Ascending aorta (tissue), 2 donors: ENCODE results near the gene ADAMTSL2. TPM values are rescaled to one million over a fixed set of nuclear protein-coding genes. Genes with fewer than 3 reads are reported as not detected.

Experiments used
- DNase-seq, 2 donors: peaks; one replicate each; pipeline ENCODE4 v3.0.0-alpha.2; 2019; ENCODE audit warnings: low spot score in 2 of 2
- H3K27ac ChIP-seq, 2 donors: fragments of 200-600 bp; sonication (generic); one replicate each; pipeline ENCODE4 v1.5.1; 2016 to 2017; ENCODE audit warnings: mild to moderate bottlenecking in 1 of 2
- H3K27me3 ChIP-seq: fragments of 200-600 bp; sonication (generic); one replicate; pipeline ENCODE4 v1.5.1; 2017
- H3K36me3 ChIP-seq, 2 donors: fragments of 200-600 bp; sonication (generic); one replicate each; pipeline ENCODE4 v1.5.1; 2016
- H3K4me1 ChIP-seq, 2 donors: fragments of 200-600 bp; sonication (generic); one replicate each; pipeline ENCODE4 v1.5.1; 2016 to 2017; ENCODE audit warnings: mild to moderate bottlenecking in 1 of 2
- H3K4me3 ChIP-seq, 2 donors: fragments of 200-600 bp; sonication (generic); one replicate each; pipeline ENCODE4 v1.5.1; 2016 to 2017; ENCODE audit warnings: mild to moderate bottlenecking in 1 of 2
- H3K9me3 ChIP-seq, 2 donors: fragments of 200-600 bp; sonication (generic); one replicate each; pipeline ENCODE4 v1.5.1; 2016
- intact Hi-C: fragments of 100-400 bp; cut with DNase I; formaldehyde crosslinking; loops from one replicate; pipeline ENCODE4 v1.15.1; 2023
- total RNA-seq: library from RNA; depleted of rRNA; stranded (reverse); fragments of >200 nt; gene quantifications from one replicate; pipeline ENCODE4 v1.1.0, GENCODE V29; 2016
- TF ChIP-seq, protein P1 (sequence below), 3 experiments: fragments of 200-600 bp in 2 of 3; fragments of 450-650 bp in 1 of 3; sonication (generic) in 2 of 3; IDR thresholded peaks; one replicate each; pipeline ENCODE4 v1.5.1; 2016 to 2019; ENCODE audit warnings: antibody characterized with exemption in 3 of 3, mild to moderate bottlenecking in 1 of 3, moderate library complexity in 1 of 3

ADAMTSL2 gene
- total RNA-seq, 1 donor from 2014 or later: 3.4 TPM

DNA sequence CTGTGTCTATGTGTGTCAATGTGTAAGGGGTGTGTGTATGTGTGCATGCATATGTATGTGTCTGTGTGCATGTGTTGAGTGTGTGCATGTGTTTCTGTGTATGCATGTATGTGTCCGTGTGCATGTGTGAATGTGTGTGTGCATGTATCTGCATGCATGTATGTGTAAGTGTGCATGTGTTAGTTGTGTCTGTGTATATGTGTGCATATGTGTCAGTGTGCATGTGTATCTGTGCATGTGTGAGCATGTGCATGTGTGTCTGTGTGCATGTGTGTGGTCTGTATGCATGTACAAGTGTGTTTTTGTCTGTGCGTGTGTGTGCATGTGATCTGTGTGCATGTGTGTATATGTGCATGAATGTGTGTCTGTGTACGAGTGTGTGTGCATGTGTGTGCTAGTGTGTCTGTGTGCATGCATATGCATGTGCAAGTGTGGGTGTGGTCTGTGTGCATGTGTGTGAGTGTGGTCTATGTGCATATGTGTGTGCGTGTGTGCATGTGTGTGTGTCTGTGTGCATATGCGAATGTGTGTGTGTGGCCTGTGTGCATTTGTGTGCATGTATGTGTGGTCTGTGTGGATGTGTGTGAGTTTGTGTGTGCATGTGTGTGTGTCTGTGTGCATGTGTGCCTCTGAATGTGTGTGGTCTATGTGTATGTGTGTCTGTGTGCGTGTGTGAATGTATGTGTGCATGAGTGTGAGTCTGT lies 65.1 kb downstream of the ADAMTSL2 start:
- Histone ChIP-seq H3K27ac (no peak overlapping the region), H3K27me3 (no peaks in the 10 kb centered on the region), H3K4me1 (no peaks in the 10 kb centered on the region), H3K9me3 (peaks cover 17 to 19% of the 10 kb centered on the region in 2 donors), H3K4me3 (no peak overlapping the region), H3K36me3 (no peaks in the 10 kb centered on the region)
- DNase-seq: no peak
- intact Hi-C loops: no loop called here
- TF ChIP-seq, protein P1, sequence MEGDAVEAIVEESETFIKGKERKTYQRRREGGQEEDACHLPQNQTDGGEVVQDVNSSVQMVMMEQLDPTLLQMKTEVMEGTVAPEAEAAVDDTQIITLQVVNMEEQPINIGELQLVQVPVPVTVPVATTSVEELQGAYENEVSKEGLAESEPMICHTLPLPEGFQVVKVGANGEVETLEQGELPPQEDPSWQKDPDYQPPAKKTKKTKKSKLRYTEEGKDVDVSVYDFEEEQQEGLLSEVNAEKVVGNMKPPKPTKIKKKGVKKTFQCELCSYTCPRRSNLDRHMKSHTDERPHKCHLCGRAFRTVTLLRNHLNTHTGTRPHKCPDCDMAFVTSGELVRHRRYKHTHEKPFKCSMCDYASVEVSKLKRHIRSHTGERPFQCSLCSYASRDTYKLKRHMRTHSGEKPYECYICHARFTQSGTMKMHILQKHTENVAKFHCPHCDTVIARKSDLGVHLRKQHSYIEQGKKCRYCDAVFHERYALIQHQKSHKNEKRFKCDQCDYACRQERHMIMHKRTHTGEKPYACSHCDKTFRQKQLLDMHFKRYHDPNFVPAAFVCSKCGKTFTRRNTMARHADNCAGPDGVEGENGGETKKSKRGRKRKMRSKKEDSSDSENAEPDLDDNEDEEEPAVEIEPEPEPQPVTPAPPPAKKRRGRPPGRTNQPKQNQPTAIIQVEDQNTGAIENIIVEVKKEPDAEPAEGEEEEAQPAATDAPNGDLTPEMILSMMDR (IDR thresholded peaks at IDR 0.05): no peak

DNA sequence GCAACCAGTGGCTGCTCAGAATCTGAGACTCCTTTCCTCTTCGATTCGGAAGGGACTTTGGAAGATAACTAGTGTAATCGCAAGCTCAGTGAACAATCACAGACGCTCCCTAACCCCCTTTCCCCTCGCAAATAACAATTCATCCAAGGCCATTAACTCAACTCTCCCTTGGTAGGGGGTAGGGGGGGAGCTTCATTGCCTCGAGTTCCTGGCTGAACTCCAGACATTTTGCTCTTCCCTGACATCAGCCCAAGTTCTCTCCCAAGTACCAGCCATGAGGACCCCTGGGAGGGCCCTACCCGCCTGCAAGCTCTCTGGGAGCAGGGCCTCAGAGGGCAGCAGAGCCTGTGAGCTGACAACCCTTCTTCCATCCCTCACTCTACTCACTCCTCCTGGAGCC lies 66.2 kb downstream of the ADAMTSL2 start:
- no peak for DNase-seq
- intact Hi-C loops: no loop called here
- peaks cover 17 to 19% of the 10 kb centered on the region in 2 donors for H3K9me3 ChIP-seq
- no peaks in the 10 kb centered on the region for H3K4me1 ChIP-seq
- no peak overlapping the region for H3K4me3 ChIP-seq
- H3K27ac ChIP-seq: no peak overlapping the region
- H3K36me3 ChIP-seq: no peaks in the 10 kb centered on the region
- TF ChIP-seq, protein P1 (IDR thresholded peaks at IDR 0.05): no peak
- H3K27me3 ChIP-seq: no peaks in the 10 kb centered on the region

DNA sequence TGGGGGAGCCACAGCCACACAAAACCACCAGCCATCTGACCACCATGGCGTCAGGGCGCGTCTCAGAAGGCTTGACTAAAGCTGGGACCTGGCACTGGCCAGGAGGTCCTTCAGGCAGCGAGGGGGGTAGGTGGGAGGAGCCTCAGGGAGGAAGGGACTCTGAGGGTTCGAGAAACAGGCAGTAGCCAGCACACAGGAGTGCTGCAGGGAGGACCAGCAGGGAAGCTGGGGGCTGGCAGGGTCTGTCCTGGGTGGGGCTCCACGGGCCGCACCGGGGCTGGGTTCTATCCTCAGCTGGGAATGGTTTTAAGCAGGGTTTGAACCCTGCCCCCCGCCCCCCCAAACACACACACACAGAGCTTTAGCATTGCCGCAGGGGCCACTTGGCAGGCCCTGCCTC lies 67.2 kb downstream of the ADAMTSL2 start:
- TF ChIP-seq, protein P1 (IDR thresholded peaks at IDR 0.05): no peak
- Histone ChIP-seq H3K27me3 (no peaks in the 10 kb centered on the region), H3K36me3 (no peaks in the 10 kb centered on the region), H3K27ac (no peak overlapping the region), H3K4me1 (no peaks in the 10 kb centered on the region), H3K4me3 (no peak overlapping the region), H3K9me3 (peaks cover 15 to 16% of the 10 kb centered on the region in 2 donors)
- no peak for DNase-seq
- intact Hi-C loops: no loop called here

DNA sequence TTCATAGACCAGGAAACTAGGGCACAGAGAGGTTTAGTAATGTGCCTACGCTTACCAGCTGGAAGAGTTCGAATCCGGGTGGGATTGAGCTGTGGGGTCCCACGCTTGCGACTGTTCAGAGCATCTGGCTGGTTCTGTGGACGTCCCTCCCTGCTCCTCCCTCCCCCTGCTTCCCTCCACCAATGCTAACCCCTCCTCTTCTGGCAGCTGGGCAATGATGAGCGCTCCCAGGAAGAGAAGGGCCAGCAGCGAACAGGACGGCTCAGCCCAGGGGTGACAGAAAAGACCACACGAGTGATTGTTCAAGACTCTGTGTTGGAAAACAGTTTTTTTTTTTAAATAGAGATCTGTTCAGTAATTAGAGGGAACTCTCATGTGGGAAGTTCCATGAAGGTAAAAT lies 67.8 kb downstream of the ADAMTSL2 start:
- Histone ChIP-seq H3K4me3 (no peak overlapping the region), H3K27me3 (no peaks in the 10 kb centered on the region), H3K4me1 (no peaks in the 10 kb centered on the region), H3K9me3 (peaks cover 9 to 10% of the 10 kb centered on the region in 2 donors), H3K36me3 (no peaks in the 10 kb centered on the region), H3K27ac (no peak overlapping the region)
- intact Hi-C loops: no loop called here
- DNase-seq: no peak
- TF ChIP-seq, protein P1 (IDR thresholded peaks at IDR 0.05): no peak

DNA sequence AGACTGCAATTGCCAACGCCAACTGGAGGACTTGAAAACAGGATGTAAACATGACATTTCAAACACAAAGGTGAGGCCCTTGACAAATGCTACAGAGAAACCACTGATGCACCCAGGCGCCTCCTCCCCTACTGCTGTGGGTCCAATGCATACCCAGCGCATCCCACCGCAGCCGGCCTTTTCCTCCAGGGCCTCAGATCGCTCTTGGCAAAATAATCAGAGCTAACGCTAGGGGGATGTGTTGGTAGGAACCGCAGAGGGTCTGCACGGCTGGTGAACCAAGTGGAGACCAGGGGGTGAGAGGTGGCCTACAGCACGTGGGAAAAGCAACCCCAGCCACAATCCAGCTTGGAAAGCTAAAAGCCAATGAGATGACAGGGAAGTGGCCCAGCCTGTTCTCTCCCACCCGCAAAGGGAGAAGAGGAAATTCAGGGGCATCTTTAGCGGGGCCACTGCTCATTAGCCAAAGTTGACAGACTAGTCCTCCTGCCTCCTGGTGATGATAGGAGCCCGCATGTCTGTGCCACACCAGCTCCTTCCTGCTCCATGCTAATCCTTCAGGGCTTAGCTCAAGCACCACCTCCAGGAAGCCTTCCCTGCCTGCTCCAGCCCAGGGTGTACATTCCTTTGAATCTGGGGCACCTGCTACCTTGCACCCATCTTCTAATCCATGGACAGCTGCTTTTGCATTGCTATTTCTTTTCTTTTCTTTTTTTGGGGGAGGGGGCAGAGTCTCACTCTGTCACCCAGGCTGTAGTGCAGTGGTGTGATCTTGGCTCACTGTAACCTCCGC lies 68.8 kb downstream of the ADAMTSL2 start:
- intact Hi-C loops: no loop called here
- no peaks in the 10 kb centered on the region for H3K4me1 ChIP-seq
- TF ChIP-seq, protein P1 (IDR thresholded peaks at IDR 0.05): no peak
- H3K27ac ChIP-seq: no peak overlapping the region
- H3K36me3 ChIP-seq: no peaks in the 10 kb centered on the region
- no peak for DNase-seq
- no peaks in the 10 kb centered on the region for H3K9me3 ChIP-seq
- peaks cover 4% of the 10 kb centered on the region for H3K27me3 ChIP-seq
- no peak overlapping the region for H3K4me3 ChIP-seq
